HUES64 (cell line): ENCODE results near the gene ZNF512.
A peak's percentile ranks its signal among the peaks of the same experiment; 100 is the strongest.

Experiments
- H3K27ac ChIP-seq: 2 replicates; pipeline ENCODE4 v1.7.0; 2013; ENCODE audit warnings: low read depth, low read length, inconsistent platforms
- H3K27me3 ChIP-seq: 2 replicates; pipeline ENCODE4 v1.6.1; 2013; ENCODE audit warnings: mild to moderate bottlenecking, low read length; ENCODE audit not compliant: insufficient read depth
- H3K36me3 ChIP-seq: 2 replicates; pipeline ENCODE4 v1.6.1; 2013; ENCODE audit warnings: mild to moderate bottlenecking, low read length; ENCODE audit not compliant: insufficient read depth
- H3K4me1 ChIP-seq: 2 replicates; pipeline ENCODE4 v1.6.1; 2013; ENCODE audit warnings: mild to moderate bottlenecking, low read length, moderate library complexity; ENCODE audit not compliant: insufficient read depth
- H3K4me3 ChIP-seq: 2 replicates; pipeline ENCODE4 v1.5.1; 2013; ENCODE audit warnings: mild to moderate bottlenecking, low read length, moderate library complexity
- H3K9ac ChIP-seq: 2 replicates; pipeline ENCODE4 v1.6.1; 2013; ENCODE audit warnings: mild to moderate bottlenecking, low read depth, low read length
- H3K9me3 ChIP-seq: 2 replicates; pipeline ENCODE4 v1.6.1; 2013; ENCODE audit warnings: low read depth, low read length; ENCODE audit not compliant: insufficient read depth
- WGBS: fragments of 150-250, 120-280 bp; methylation state at CpG from one replicate; pipeline ENCODE4 v1.1.7; 2013; ENCODE audit warnings: missing lambda C conversion rate; 5-methylcytosine and 5-hydroxymethylcytosine counted together

The ZNF512 gene

GRCh38 chr2:27559228-27559627 is 23.6 kb upstream of the ZNF512 start:
- Histone ChIP-seq H3K27me3 (no peaks in the 10 kb centered on the region), H3K4me1 (no peaks in the 10 kb centered on the region), H3K4me3 (no peak overlapping the region), H3K36me3 (no peaks in the 10 kb centered on the region), H3K9ac (no peak overlapping the region), H3K9me3 (no peaks in the 10 kb centered on the region), H3K27ac (no peak overlapping the region)
- 87% methylated on average over 2 of the region's 2 CpGs for WGBS

DNA sequence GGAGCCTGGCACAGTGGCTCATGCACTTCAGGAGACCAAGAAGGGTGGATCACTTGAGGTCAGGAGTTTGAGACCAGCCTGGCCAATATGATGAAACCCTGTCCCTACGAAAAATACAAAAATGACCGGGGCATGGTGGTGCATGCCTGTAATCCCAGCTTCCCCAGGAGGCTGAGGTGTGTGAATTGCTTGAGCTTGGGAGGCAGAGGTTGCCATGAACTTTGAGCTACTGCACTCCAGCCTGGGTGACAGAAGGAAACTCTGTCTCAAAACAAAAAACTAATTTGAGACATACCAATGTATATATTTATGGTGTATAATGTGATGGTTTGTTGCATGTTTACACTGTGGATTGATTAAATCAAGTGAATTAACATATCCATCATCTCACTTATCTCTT is 21.8 kb upstream of the ZNF512 start:
- 73% methylated on average over 2 of the region's 2 CpGs for WGBS
- Histone ChIP-seq H3K27ac (no peak overlapping the region), H3K27me3 (peaks cover 12% of the 10 kb centered on the region; the same call in 1 of the 2 replicates), H3K9ac (no peak overlapping the region), H3K4me3 (no peak overlapping the region), H3K36me3 (no peaks in the 10 kb centered on the region), H3K9me3 (no peaks in the 10 kb centered on the region), H3K4me1 (no peaks in the 10 kb centered on the region)

GRCh38 chr2:27566628-27567027 is 16.2 kb upstream of the ZNF512 start:
- Histone ChIP-seq H3K9me3 (no peaks in the 10 kb centered on the region), H3K27ac (no peak overlapping the region), H3K4me1 (no peaks in the 10 kb centered on the region), H3K36me3 (no peaks in the 10 kb centered on the region), H3K27me3 (peaks cover 52% of the 10 kb centered on the region), H3K4me3 (no peak overlapping the region), H3K9ac (no peak overlapping the region)
- 73% methylated on average over 2 of the region's 2 CpGs for WGBS

DNA sequence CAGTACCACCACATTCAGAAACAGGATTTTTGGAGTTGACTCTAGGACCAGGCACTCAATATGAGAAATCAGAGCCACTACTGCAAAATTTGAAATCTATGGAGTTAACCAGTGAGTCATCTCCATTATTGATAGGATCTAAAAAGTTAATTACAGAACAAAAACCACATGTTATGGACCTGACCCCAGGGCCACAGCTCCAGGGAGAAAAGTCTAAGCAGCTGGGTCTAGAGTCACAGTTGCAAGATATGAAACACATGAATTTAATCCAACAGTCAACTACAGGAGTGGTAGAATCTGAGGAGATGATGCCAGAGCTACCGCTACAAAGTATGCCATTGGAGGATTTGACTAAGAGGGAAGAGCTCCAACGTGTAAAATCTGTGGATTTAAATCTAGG is 13.4 kb upstream of the ZNF512 start:
- Histone ChIP-seq H3K27ac (no peak overlapping the region), H3K9ac (no peak overlapping the region), H3K36me3 (no peaks in the 10 kb centered on the region), H3K4me3 (no peak overlapping the region), H3K4me1 (no peaks in the 10 kb centered on the region), H3K27me3 (peaks cover 61% of the 10 kb centered on the region), H3K9me3 (peaks cover 7% of the 10 kb centered on the region)
- 63% methylated on average over 2 of the region's 2 CpGs for whole genome bisulfite sequencing

GRCh38 chr2:27571197-27571596 is 11.6 kb upstream of the ZNF512 start:
- no peak overlapping the region for H3K27ac ChIP-seq
- H3K9ac ChIP-seq: no peak overlapping the region
- H3K9me3 ChIP-seq: peaks cover 16% of the 10 kb centered on the region
- 74% methylated on average over 3 of the region's 3 CpGs for WGBS
- no peak overlapping the region for H3K4me3 ChIP-seq
- peaks cover 48% of the 10 kb centered on the region for H3K27me3 ChIP-seq
- no peaks in the 10 kb centered on the region for H3K4me1 ChIP-seq
- H3K36me3 ChIP-seq: no peaks in the 10 kb centered on the region

DNA sequence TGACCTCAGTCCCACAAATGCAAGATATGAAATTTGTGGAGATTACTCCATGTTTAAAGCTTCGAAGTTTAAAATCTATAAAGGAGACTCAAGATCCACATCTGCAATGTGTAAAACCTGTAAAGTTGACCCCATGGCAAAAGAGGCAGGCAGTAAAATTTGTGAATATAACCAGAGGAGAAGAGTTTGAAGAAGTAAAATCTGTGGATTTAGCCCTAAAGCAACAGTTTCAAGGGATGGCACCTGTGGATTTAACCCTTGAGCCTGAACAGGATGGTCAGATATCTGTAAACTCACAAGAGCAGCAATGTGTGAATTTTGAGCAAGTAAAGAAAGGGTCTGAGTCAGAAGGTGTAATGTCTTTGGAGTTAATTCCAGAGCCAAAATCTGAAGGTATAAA is 11.2 kb upstream of the ZNF512 start:
- 95% methylated on average over 1 of the region's 1 CpG for WGBS

DNA sequence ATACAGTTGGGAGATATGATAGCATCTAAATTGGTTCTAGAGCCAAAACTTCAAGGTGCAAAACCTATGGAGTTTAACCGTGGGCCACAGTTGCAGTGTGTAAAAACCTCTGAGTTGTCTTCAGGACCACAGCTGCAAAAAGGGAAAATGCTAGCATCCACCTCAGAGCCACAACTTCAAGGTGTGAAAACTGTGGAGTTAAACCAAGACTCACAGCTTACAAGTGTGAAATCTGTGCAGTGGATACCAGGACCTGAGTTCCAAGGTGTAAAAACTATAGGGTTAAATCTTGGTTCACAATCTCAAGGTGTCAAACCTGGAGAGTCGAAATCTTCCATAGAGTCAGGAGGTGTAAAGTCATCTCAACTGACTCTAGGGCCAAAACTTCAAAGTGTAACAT is 10.4 kb upstream of the ZNF512 start:
- 81% methylated on average over 2 of the region's 2 CpGs for WGBS
- no peaks in the 10 kb centered on the region for H3K4me1 ChIP-seq
- peaks cover 21% of the 10 kb centered on the region for H3K9me3 ChIP-seq

More for the DNA sequence above, 11.2 kb upstream of the ZNF512 start:
- Histone ChIP-seq H3K9ac (no peak overlapping the region), H3K27ac (no peak overlapping the region), H3K4me3 (no peak overlapping the region), H3K27me3 (peaks cover 47% of the 10 kb centered on the region), H3K36me3 (no peaks in the 10 kb centered on the region), H3K9me3 (peaks cover 21% of the 10 kb centered on the region), H3K4me1 (no peaks in the 10 kb centered on the region)

GRCh38 chr2:27572998-27573429 is 9.8 kb upstream of the ZNF512 start:
- no peak overlapping the region for H3K9ac ChIP-seq
- H3K27me3 ChIP-seq: peaks cover 43% of the 10 kb centered on the region
- no peak overlapping the region for H3K4me3 ChIP-seq
- no peaks in the 10 kb centered on the region for H3K36me3 ChIP-seq
- 84% methylated on average over 6 of the region's 6 CpGs for WGBS
- H3K9me3 ChIP-seq: peaks cover 23% of the 10 kb centered on the region
- no peak overlapping the region for H3K27ac ChIP-seq
- H3K4me1 ChIP-seq: no peaks in the 10 kb centered on the region

More for the DNA sequence above, 10.4 kb upstream of the ZNF512 start:
- Histone ChIP-seq H3K36me3 (no peaks in the 10 kb centered on the region), H3K27me3 (peaks cover 46% of the 10 kb centered on the region), H3K9ac (no peak overlapping the region), H3K4me3 (no peak overlapping the region), H3K27ac (no peak overlapping the region)

DNA sequence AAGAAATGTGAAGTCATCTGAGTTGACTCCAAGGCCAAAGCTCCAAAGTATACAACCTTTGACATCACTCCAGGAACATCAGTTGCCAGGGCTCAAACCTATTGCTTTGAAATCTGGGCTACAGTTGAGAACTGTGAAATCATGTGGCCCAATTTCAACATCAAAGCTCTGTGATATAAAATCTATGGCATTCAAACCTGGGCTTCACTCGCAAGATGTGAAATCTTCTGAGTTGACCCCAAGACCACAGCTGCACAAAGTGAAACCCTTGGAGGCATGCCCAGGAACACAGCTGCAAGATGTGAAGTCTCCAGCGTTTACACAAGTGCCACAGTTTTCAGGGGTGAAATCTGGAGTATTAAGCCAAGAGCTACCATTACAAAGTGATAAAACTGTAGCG is 9.4 kb upstream of the ZNF512 start:
- Histone ChIP-seq H3K9ac (no peak overlapping the region), H3K9me3 (peaks cover 23% of the 10 kb centered on the region), H3K36me3 (no peaks in the 10 kb centered on the region), H3K27ac (no peak overlapping the region), H3K4me1 (no peaks in the 10 kb centered on the region), H3K4me3 (no peak overlapping the region), H3K27me3 (peaks cover 44% of the 10 kb centered on the region)
- WGBS: 88% methylated on average over 3 of the region's 3 CpGs

GRCh38 chr2:27581417-27582128 is 1.3 kb upstream of the ZNF512 start:
- Histone ChIP-seq H3K4me1 (peaks cover 6% of the 10 kb centered on the region; the same call in 1 of the 2 replicates), H3K36me3 (no peaks in the 10 kb centered on the region), H3K4me3 (no peak overlapping the region), H3K9ac (no peak overlapping the region), H3K9me3 (peaks cover 3% of the 10 kb centered on the region; the same call in 1 of the 2 replicates), H3K27me3 (peaks cover 27% of the 10 kb centered on the region; the same call in 1 of the 2 replicates), H3K27ac (no peak overlapping the region)
- WGBS: 95% methylated on average over 19 of the region's 19 CpGs

DNA sequence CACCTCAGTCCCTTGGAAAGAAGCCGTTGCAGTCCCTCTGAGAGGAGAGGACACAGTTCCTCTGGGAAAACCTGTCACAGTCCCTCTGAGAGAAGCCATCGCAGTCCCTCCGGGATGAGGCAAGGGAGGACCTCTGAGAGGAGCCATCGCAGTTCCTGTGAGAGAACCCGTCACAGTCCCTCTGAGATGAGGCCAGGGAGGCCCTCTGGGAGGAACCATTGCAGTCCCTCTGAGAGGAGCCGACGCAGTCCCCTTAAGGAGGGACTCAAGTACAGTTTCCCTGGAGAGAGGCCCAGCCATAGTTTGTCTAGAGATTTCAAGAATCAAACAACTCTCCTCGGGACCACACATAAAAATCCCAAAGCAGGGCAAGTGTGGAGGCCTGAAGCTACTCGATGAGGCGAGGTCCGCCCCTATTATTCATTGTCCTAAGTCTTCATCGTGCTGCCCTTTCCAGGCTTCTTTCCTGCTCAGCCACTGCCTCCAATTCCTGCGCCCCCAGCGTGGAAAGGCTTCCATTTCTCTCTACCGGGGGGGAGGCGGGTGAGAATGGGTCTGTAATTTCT is 630 bp upstream of the ZNF512 start:
- Histone ChIP-seq H3K9me3 (0 out of 2 replicates have a peak, but pooled peaks cover 2% of the 10 kb centered on the region), H3K36me3 (no peaks in the 10 kb centered on the region), H3K9ac (peak overlapping the region; percentile 52), H3K27me3 (peaks cover 22% of the 10 kb centered on the region; the same call in 1 of the 2 replicates), H3K27ac (0 out of 2 replicates have a peak overlapping the region, but pooled peaks have one; percentile 25), H3K4me1 (peaks cover 6% of the 10 kb centered on the region; the same call in 1 of the 2 replicates), H3K4me3 (peak overlapping the region; percentile 74)
- WGBS: 89% methylated on average over 16 of the region's 16 CpGs
